GM19468 (cell line): ENCODE results near the gene FRS2.

Experiments
- ATAC-seq: cut with Tn5 transposase; IDR thresholded peaks from one replicate; pipeline ENCODE4 v1.9.1; 2021; ENCODE audit warnings: mild to moderate bottlenecking, moderate library complexity, moderate number of reproducible peaks; ENCODE audit not compliant: unreplicated experiment; ENCODE audit errors: extremely low read depth

The FRS2 gene

GRCh38 chr12:69497308-69498026, 27.3 kb downstream of the FRS2 start:
- peak; percentile 83 for ATAC-seq

GRCh38 chr12:69500631-69501030, 30.4 kb downstream of the FRS2 start:
- ATAC-seq, result no peak

- ATAC-seq, result no peak
Observed at GRCh38 chr12:69501154-69501895, 31.1 kb downstream of the FRS2 start.

GRCh38 chr12:69502345-69503081, 32.3 kb downstream of the FRS2 start:
- no peak for ATAC-seq

- ATAC-seq, result no peak
Observed at GRCh38 chr12:69508091-69508490, 37.9 kb downstream of the FRS2 start.

GRCh38 chr12:69508621-69509020, 38.4 kb downstream of the FRS2 start:
- no peak for ATAC-seq

GRCh38 chr12:69509308-69509736, 39.1 kb downstream of the FRS2 start:
- ATAC-seq, result no peak

GRCh38 chr12:69509904-69510827, 40.0 kb downstream of the FRS2 start:
- ATAC-seq, result no peak

GRCh38 chr12:69511016-69511415, 40.8 kb downstream of the FRS2 start:
- ATAC-seq, result no peak

GRCh38 chr12:69511469-69512267, 41.5 kb downstream of the FRS2 start:
- no peak for ATAC-seq

GRCh38 chr12:69512820-69513219, 42.6 kb downstream of the FRS2 start:
- ATAC-seq, result no peak

GRCh38 chr12:69513297-69513696, 43.1 kb downstream of the FRS2 start:
- ATAC-seq, result no peak

GRCh38 chr12:69514111-69514510, 43.9 kb downstream of the FRS2 start:
- no peak for ATAC-seq

- no peak for ATAC-seq
Observed at GRCh38 chr12:69514845-69515244, 44.7 kb downstream of the FRS2 start.

GRCh38 chr12:69515394-69515930, 45.3 kb downstream of the FRS2 start:
- ATAC-seq, result no peak

- ATAC-seq, result no peak
Observed at GRCh38 chr12:69516950-69517349, 46.8 kb downstream of the FRS2 start.

GRCh38 chr12:69517406-69517805, 47.2 kb downstream of the FRS2 start:
- no peak for ATAC-seq

GRCh38 chr12:69519871-69520270, 49.7 kb downstream of the FRS2 start:
- ATAC-seq, result no peak
